NB4 (cell line): ENCODE results near the gene RAB12.

Source experiments
- MYC ChIP-seq: IDR thresholded peaks from 2 replicates; pipeline ENCODE4 v1.6.1; 2011; ENCODE audit warnings: low read depth, low read length
- POLR2A ChIP-seq: IDR thresholded peaks from 2 replicates; pipeline ENCODE4 v1.6.1; 2011; ENCODE audit warnings: mild to moderate bottlenecking; ENCODE audit not compliant: insufficient read length; ENCODE audit errors: extremely low read depth
- TF ChIP-seq, protein P1 (sequence below): IDR thresholded peaks from one replicate; pipeline ENCODE4 v1.5.1; 2012; ENCODE audit warnings: low read depth, low read length

DNA sequence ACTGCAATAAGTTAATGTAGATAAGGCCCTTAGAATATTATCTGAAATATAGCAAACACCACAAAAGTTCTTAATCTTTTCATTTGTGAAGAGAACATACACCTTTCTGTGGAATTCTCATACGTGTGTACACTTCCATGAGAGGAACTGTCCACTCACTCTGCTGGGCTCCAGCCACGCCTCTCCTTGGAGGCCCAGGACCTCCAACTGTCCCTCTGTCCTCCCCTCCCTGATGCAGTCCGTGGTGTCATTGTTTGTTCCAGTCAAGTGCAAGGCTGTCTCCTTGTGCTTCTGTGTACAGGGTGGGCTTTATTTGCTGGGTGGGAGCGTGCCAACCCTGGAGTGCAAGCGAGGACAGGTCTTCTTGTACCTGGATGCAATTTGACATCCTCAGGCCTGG lies 8.7 kb downstream of the RAB12 start:
- TF ChIP-seq POLR2A (no peak), MYC (no peak)
- TF ChIP-seq, protein P1, sequence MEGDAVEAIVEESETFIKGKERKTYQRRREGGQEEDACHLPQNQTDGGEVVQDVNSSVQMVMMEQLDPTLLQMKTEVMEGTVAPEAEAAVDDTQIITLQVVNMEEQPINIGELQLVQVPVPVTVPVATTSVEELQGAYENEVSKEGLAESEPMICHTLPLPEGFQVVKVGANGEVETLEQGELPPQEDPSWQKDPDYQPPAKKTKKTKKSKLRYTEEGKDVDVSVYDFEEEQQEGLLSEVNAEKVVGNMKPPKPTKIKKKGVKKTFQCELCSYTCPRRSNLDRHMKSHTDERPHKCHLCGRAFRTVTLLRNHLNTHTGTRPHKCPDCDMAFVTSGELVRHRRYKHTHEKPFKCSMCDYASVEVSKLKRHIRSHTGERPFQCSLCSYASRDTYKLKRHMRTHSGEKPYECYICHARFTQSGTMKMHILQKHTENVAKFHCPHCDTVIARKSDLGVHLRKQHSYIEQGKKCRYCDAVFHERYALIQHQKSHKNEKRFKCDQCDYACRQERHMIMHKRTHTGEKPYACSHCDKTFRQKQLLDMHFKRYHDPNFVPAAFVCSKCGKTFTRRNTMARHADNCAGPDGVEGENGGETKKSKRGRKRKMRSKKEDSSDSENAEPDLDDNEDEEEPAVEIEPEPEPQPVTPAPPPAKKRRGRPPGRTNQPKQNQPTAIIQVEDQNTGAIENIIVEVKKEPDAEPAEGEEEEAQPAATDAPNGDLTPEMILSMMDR = no peak
